Measurements from ENCODE around the gene RNPEPL1.
"Not testable (repeated sequence)": the region's sequence is repeated elsewhere in the genome, so short reads cannot be mapped to it uniquely, and the experiment has no call there.

RNPEPL1 gene

GRCh38 chr2:240557101-240557751, 11.1 kb upstream of the RNPEPL1 start:
- Mint-ChIP-seq H3K9me3 (peaks cover 0 to under 1% of the 10 kb centered on the region in 2 donors), H3K4me1 (peaks cover 65% of the 10 kb centered on the region), H3K4me3 (peak overlapping the region; percentile 9 to 21), H3K27ac (no peak overlapping the region), H3K27me3 (no peaks in the 10 kb centered on the region)
- ATAC-seq (no peak), DNase-seq (no peak)

GRCh38 chr2:240557808-240558207, 10.5 kb upstream of the RNPEPL1 start, which contains the start of gene ANKMY1:
Gene ANKMY1 (minus strand): TSS chr2:240557988. CDS start chr2:240557335, 653 bp downstream.
- Mint-ChIP-seq H3K4me3 (peak within 1 kb of the TSS; percentile 89 to 96), H3K9me3 (no peaks in the 10 kb centered on the region), H3K27me3 (no peaks in the 10 kb centered on the region), H3K27ac (no peak within 1 kb of the TSS), H3K4me1 (peaks cover 70% of the 10 kb centered on the region)
- ATAC-seq (peak; percentile 33), DNase-seq (peak; percentile 68)

GRCh38 chr2:240558236-240558761, 10.0 kb upstream of the RNPEPL1 start:
- Mint-ChIP-seq H3K4me3 (peak overlapping the region; percentile 89 to 96), H3K9me3 (no peaks in the 10 kb centered on the region), H3K4me1 (peaks cover 70% of the 10 kb centered on the region), H3K27ac (no peak overlapping the region), H3K27me3 (no peaks in the 10 kb centered on the region)
- DNase-seq = no peak
- ATAC-seq = no peak

- DNase-seq = peak in 1 of 2 donors; percentile 21
- Mint-ChIP-seq H3K27ac (no peak overlapping the region), H3K4me3 (peak overlapping the region; percentile 89 to 96), H3K9me3 (no peaks in the 10 kb centered on the region), H3K4me1 (peaks cover 78% of the 10 kb centered on the region), H3K27me3 (no peaks in the 10 kb centered on the region)
- no peak for ATAC-seq
These were observed 9.0 kb upstream of the RNPEPL1 start for GRCh38 chr2:240559286-240559685.

- DNase-seq (peak; percentile 90 to 92), ATAC-seq (peak; percentile 76)
- Mint-ChIP-seq H3K27me3 (no peaks in the 10 kb centered on the region), H3K9me3 (no peaks in the 10 kb centered on the region), H3K4me1 (peaks cover 80% of the 10 kb centered on the region), H3K27ac (peak within 1 kb of the TSS; percentile 94 to 96), H3K4me3 (peak within 1 kb of the TSS; percentile 89 to 96)
These were observed 8.2 kb upstream of the RNPEPL1 start, which contains the start of gene DUSP28 for GRCh38 chr2:240560084-240560479. Gene DUSP28 (plus strand): TSS chr2:240560357. CDS start chr2:240560685, 328 bp downstream.

GRCh38 chr2:240560480-240561324, 7.6 kb upstream of the RNPEPL1 start:
- peak; percentile 99 for DNase-seq
- H3K27me3 Mint-ChIP-seq = no peaks in the 10 kb centered on the region
- peak overlapping the region; percentile 89 to 96 for H3K4me3 Mint-ChIP-seq
- peaks cover 83% of the 10 kb centered on the region for H3K4me1 Mint-ChIP-seq
- H3K9me3 Mint-ChIP-seq = no peaks in the 10 kb centered on the region
- peak; percentile 64 for ATAC-seq
- peak overlapping the region; percentile 94 to 96 for H3K27ac Mint-ChIP-seq

GRCh38 chr2:240561325-240561971, 6.8 kb upstream of the RNPEPL1 start:
- Mint-ChIP-seq H3K27ac (peak overlapping the region; percentile 94 to 96), H3K9me3 (no peaks in the 10 kb centered on the region), H3K27me3 (no peaks in the 10 kb centered on the region), H3K4me1 (peaks cover 87% of the 10 kb centered on the region), H3K4me3 (peak overlapping the region; percentile 89 to 96)
- ATAC-seq (no peak), DNase-seq (peak in 1 of 2 donors; percentile 31)

GRCh38 chr2:240563231-240563630, 5.1 kb upstream of the RNPEPL1 start:
- Mint-ChIP-seq H3K27ac (peak overlapping the region in 1 of 2 donors; percentile 63), H3K4me1 (peaks cover 85% of the 10 kb centered on the region), H3K4me3 (peak overlapping the region; percentile 18 to 96)
- H3K9me3 Mint-ChIP-seq, DNase-seq, ATAC-seq, H3K27me3 Mint-ChIP-seq: not testable (repeated sequence)

- Mint-ChIP-seq H3K27ac (peak overlapping the region; percentile 42 to 92), H3K9me3 (no peaks in the 10 kb centered on the region), H3K27me3 (no peaks in the 10 kb centered on the region), H3K4me1 (peaks cover 77% of the 10 kb centered on the region), H3K4me3 (peak overlapping the region; percentile 97 to 98)
- DNase-seq (no peak), ATAC-seq (no peak)
These were observed 4.2 kb upstream of the RNPEPL1 start for GRCh38 chr2:240563951-240564560.

- H3K27me3 Mint-ChIP-seq = no peaks in the 10 kb centered on the region
- H3K9me3 Mint-ChIP-seq = no peaks in the 10 kb centered on the region
- DNase-seq (peak in 1 of 2 donors; percentile 59), ATAC-seq (no peak)
- peak overlapping the region; percentile 97 to 98 for H3K4me3 Mint-ChIP-seq
- H3K4me1 Mint-ChIP-seq = peaks cover 77% of the 10 kb centered on the region
- H3K27ac Mint-ChIP-seq = peak overlapping the region; percentile 92 to 98
These were observed 3.5 kb upstream of the RNPEPL1 start for GRCh38 chr2:240564561-240565332.

GRCh38 chr2:240565333-240566202, 2.7 kb upstream of the RNPEPL1 start:
- Mint-ChIP-seq H3K27ac (peak overlapping the region; percentile 92 to 98), H3K9me3 (no peaks in the 10 kb centered on the region), H3K4me1 (peaks cover 82% of the 10 kb centered on the region), H3K4me3 (peak overlapping the region; percentile 97 to 98), H3K27me3 (no peaks in the 10 kb centered on the region)
- ATAC-seq (peak; percentile 70), DNase-seq (peak; percentile 90 to 97)

- Mint-ChIP-seq H3K27ac (peak overlapping the region; percentile 92 to 98), H3K9me3 (no peaks in the 10 kb centered on the region), H3K4me1 (peaks cover 87% of the 10 kb centered on the region), H3K27me3 (no peaks in the 10 kb centered on the region), H3K4me3 (peak overlapping the region; percentile 97 to 98)
- ATAC-seq = peak; percentile 68
- peak; percentile 92 to 95 for DNase-seq
These were observed 1.8 kb upstream of the RNPEPL1 start for GRCh38 chr2:240566203-240567136.

All from stimulated activated naive CD8-positive, alpha-beta T cell treated with anti-CD3 and anti-CD28 coated beads, Interleukin-15, amount 100 ng/mL, for 72 hours (primary cell).